HG03175 (cell line): Measurements from ENCODE around the gene ANGPT4.
A peak's percentile ranks its signal among the peaks of the same experiment; 100 is the strongest.
"Not testable (repeated sequence)": the region's sequence is repeated elsewhere in the genome, so short reads cannot be mapped to it uniquely, and the experiment has no call there.

Source experiments
- ATAC-seq: cut with Tn5 transposase; IDR thresholded peaks from one replicate; pipeline ENCODE4 v1.9.1; 2021; ENCODE audit warnings: mild to moderate bottlenecking, moderate library complexity; ENCODE audit not compliant: unreplicated experiment

Gene ANGPT4

GRCh38 chr20:877814-878213, 38.3 kb downstream of the ANGPT4 start:
- ATAC-seq = no peak

DNA sequence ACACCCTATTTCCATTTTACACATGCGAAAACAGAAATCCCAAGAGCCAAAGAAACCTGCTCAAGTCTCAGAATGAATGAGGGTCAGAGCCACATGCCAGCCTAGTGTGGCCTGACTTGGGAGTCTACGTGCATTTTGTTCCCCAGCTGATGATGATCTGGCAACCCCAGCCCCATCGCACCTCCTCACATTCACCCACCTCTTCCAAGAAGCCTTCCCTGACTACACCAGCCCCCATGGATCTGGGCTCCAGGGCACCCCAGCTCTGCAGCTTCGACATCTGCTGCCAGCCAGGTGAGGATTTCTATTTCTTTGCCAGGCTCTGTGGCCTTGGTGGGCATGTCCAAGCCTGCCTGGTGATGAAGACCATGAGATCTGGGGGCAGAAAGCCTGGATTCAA, 41.0 kb downstream of the ANGPT4 start:
- ATAC-seq = no peak

GRCh38 chr20:873875-874607, 42.1 kb downstream of the ANGPT4 start:
- ATAC-seq = no peak

GRCh38 chr20:872855-873520, 43.1 kb downstream of the ANGPT4 start:
- no peak for ATAC-seq

GRCh38 chr20:871948-872347, 44.2 kb downstream of the ANGPT4 start:
- no peak for ATAC-seq

DNA sequence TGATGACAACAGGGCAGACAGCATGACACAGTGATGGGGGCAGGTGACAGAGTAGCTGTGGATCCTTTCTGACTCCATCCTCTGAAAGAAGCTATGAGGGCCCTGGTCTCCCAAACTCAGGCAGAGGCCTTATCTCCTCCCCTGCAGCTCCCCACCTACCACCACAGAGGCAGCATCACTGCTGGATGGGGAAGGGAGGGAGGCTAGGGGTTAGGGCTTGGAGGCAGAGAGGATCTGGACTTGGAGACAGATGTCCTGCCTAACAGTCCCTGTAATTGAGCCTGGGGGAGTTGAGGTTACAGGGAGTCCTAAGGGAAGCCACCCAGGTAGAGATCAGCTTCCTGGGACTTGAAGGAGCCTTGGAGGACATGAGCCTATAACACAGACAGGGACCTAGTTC, 44.7 kb downstream of the ANGPT4 start:
- ATAC-seq = no peak

DNA sequence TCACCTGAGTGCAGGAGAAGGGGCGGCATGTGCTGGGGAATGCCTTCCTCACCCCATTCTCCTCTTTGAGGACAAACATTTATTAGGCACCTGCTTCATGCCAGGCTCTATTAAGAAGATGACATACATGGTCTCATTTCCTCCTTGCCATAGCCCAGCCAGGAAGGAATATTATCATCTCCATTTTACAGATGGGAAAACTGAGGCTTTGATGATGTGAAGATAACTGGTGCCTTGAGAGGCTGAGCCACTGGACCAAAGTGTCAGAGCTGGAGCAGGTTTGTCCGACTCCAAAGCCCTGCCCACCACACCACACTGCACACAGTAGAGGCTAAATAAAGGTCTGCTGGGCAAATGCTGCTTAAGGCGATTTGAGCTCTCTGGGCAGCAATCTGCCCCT, 45.4 kb downstream of the ANGPT4 start:
- no peak for ATAC-seq

DNA sequence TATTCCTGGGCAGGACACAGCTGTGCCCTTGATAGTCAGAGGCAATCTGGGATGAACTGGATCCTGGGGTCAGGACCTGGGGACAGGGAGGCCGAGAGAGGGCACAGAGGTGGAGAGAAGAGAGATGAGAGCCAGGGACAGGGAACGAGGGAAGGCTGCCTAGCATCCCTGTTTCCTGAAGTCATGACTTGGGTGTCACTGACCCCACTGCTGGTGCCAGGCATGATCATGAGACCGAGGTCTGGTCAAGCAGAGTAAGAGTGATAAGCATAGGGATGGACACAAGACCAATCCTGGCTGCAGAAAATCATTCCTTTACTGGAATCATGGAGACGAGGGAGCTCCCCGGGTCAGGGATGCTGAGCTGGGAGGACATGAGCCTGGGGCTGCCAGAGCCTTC, 46.5 kb downstream of the ANGPT4 start:
- no peak for ATAC-seq

- ATAC-seq = no peak
Measured at GRCh38 chr20:868279-868678, 47.9 kb downstream of the ANGPT4 start.

- no peak for ATAC-seq
Measured at GRCh38 chr20:865440-865839, 50.7 kb downstream of the ANGPT4 start.

DNA sequence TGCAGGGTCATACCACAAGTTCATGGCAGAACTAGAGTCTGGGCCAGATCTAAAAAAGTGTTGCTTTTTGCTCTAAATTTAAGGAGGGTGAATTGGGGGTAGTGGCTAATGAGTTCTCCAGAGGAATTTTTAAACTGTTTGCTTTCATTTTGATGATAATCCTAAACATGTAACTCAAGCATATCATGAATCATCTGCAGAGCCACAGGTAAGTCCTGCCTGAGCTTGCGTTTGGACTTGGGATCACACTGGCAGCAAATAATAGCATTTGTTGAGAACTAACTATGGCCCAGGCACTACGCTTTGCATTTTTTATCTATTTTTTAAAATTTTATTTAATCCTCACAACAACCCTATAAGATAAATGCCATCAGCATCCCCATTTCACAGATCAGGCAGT, 55.2 kb downstream of the ANGPT4 start:
- ATAC-seq = no peak

- ATAC-seq = no peak
Measured at GRCh38 chr20:859751-860231, 56.3 kb downstream of the ANGPT4 start.

DNA sequence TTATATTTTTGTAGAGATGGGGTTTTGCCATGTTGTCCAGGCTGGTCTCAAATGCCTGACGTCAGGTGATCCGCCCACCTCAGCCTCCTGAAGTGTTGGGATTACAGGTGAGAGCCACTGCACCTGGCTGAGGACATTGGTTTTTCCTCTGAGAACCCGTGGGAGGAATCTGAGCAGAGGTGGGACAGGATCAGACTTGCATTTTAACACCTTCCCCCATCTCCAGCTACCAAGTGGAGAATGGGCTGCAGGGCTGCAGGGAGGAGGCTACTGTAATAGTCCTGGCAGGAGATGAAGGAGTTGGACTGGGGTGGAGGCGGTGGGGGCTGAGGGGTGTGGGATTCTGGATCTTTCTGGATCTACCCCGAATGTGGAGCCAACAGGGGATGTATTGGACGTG, 58.1 kb downstream of the ANGPT4 start:
- no peak for ATAC-seq

DNA sequence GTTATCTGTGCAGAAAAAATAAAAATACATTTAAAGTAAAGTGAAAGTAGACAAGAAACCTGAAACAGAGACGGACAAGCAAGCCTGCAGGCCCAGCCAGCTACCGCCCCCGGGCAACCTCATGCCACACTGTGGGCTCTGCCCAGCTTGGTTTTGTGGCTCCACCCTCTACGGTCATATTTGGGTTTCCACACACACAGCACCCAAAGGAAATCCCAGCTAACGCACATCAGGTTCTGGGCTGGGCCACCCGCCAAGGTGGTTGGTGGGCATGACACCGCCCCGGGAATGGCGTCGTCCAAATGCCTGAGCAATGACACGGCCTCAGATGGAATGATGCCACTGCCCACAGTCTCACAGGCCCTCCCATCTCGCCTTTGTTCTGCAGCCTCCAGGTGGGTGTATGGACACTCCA, 59.8 kb downstream of the ANGPT4 start:
- ATAC-seq = no peak

- ATAC-seq = no peak
Measured at GRCh38 chr20:855466-856360, 60.4 kb downstream of the ANGPT4 start.

DNA sequence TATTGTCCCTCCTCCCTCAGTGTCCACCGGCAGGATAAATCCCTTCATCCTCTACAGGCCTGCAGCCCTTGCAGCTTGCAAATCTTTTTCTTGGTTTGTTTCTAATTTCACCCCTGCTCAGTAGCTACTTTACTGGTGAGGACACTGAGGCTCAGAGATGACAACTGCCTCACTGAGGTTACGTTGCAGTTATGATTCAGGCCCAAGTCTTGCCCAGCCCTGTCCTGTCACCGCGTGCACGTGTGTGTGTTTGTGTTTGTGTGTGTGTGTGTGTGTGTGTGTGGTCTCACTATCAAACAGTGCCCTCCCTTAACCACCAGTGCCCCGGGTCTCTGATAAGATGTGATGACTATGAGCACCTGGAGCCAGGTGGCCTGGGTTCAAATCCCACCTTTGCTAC, 61.5 kb downstream of the ANGPT4 start:
- ATAC-seq = no peak

- ATAC-seq = no peak
Measured at GRCh38 chr20:853406-853996, 62.6 kb downstream of the ANGPT4 start.

DNA sequence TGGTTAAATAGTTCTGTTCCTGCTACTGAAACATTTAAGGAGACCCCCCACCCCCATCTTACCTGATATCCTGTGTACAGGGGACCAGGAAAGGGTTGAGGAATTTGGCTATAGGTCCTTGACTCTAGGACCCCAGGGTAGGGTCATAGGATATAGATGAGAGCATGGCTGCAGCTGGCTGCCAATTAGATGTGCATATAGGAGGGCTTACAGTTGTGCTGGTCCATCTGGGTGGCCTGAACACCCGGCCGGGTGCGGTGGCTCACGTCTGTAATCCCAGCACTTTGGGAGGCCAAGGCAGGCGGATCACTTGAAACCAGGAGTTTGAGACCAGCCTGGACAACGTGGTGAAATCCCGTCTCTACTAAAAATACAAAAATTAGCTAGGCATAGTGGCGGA, 67.4 kb downstream of the ANGPT4 start:
- ATAC-seq = not testable (repeated sequence)

- ATAC-seq = no peak
Measured at GRCh38 chr20:848193-848592, 67.9 kb downstream of the ANGPT4 start.

- ATAC-seq = peak; percentile 34
Measured at GRCh38 chr20:846894-847278, 69.2 kb downstream of the ANGPT4 start.
